Esophagus squamous epithelium (tissue), 4 donors: ENCODE data around the gene SEPTIN3.

Experiments used
- POLR2A ChIP-seq, 4 donors: fragments of 450-650 bp; IDR thresholded peaks; one replicate each; pipeline ENCODE4 v1.6.1; 2017; ENCODE audit warnings: antibody characterized with exemption in 4 of 4, mild to moderate bottlenecking in 4 of 4, moderate library complexity in 3 of 4
- TF ChIP-seq, protein P1 (sequence below), 6 experiments: fragments of 450-650 bp in 4 of 6; fragments of 200-600 bp in 2 of 6; sonication (generic) in 2 of 6; IDR thresholded peaks; one replicate each; pipeline ENCODE4 v1.5.1; 2016 to 2019; ENCODE audit warnings: antibody characterized with exemption in 6 of 6, mild to moderate bottlenecking in 4 of 6, moderate library complexity in 4 of 6

DNA sequence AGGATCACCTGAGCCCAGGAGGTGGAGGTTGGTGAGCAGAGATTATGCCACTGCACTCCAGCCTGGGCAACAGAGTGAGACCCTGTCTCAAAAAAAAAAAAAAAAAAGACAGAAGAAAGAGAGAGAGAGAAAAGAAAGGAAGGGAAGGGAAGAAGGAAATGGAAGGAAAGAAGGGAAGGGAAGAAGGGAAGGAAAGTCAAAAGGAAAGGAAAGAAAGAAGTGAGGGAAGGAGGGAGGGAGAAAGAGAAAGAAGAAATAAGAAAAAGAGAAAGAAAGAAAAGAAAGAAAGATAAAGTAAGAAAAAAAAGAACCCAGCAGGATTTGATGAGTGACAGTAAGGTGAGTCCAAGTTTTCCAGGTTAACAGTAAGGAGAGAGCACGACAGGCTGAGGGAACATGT lies 49.0 kb downstream of the SEPTIN3 start:
- TF ChIP-seq POLR2A (IDR thresholded peaks at IDR 0.05): no peak
- TF ChIP-seq, protein P1, sequence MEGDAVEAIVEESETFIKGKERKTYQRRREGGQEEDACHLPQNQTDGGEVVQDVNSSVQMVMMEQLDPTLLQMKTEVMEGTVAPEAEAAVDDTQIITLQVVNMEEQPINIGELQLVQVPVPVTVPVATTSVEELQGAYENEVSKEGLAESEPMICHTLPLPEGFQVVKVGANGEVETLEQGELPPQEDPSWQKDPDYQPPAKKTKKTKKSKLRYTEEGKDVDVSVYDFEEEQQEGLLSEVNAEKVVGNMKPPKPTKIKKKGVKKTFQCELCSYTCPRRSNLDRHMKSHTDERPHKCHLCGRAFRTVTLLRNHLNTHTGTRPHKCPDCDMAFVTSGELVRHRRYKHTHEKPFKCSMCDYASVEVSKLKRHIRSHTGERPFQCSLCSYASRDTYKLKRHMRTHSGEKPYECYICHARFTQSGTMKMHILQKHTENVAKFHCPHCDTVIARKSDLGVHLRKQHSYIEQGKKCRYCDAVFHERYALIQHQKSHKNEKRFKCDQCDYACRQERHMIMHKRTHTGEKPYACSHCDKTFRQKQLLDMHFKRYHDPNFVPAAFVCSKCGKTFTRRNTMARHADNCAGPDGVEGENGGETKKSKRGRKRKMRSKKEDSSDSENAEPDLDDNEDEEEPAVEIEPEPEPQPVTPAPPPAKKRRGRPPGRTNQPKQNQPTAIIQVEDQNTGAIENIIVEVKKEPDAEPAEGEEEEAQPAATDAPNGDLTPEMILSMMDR (IDR thresholded peaks at IDR 0.05): no peak
